SK-N-SH treated with all-trans-retinoic acid at 6 μM for 48 hours (cell line): ENCODE measurements around the gene GGA1.

Experiments
- BACH2 ChIP-seq: fragments of 250-450 bp; sonication (Bioruptor Pico); IDR thresholded peaks from 2 replicates; pipeline ENCODE4 v1.9.0; 2021; ENCODE audit warnings: mild to moderate bottlenecking, borderline replicate concordance
- ISL1 ChIP-seq: fragments of 250-450 bp; sonication (Bioruptor Pico); IDR thresholded peaks from 2 replicates; pipeline ENCODE4 v2.1.2; 2022; ENCODE audit warnings: mild to moderate bottlenecking, moderate library complexity
- TF ChIP-seq, protein P1 (sequence below): fragments of 250-450 bp; sonication (Bioruptor Pico); IDR thresholded peaks from 2 replicates; pipeline ENCODE4 v1.8.0; 2021; ENCODE audit warnings: low read depth, mild to moderate bottlenecking, moderate library complexity, borderline replicate concordance

DNA sequence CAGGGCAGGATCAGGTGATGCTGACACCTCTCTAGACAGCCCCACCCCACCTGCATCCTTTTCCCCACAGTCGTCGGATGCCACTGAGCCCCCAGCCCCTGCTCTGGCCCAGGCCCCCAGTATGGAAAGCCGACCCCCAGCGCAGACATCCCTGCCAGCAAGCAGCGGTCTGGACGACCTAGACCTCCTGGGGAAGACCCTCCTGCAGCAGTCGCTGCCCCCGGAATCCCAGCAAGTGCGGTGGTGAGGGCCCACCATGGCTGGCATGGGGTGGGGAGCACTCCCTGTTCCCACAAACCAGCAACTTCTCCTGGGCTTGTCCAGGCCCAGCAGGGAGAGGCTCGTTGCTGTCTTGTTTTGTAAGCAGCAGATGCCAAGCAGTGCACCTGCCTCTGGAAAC, 21.3 kb downstream of the GGA1 start:
- no peak for TF ChIP-seq ISL1 (CRISPR knock-in tag)
- TF ChIP-seq, protein P1, sequence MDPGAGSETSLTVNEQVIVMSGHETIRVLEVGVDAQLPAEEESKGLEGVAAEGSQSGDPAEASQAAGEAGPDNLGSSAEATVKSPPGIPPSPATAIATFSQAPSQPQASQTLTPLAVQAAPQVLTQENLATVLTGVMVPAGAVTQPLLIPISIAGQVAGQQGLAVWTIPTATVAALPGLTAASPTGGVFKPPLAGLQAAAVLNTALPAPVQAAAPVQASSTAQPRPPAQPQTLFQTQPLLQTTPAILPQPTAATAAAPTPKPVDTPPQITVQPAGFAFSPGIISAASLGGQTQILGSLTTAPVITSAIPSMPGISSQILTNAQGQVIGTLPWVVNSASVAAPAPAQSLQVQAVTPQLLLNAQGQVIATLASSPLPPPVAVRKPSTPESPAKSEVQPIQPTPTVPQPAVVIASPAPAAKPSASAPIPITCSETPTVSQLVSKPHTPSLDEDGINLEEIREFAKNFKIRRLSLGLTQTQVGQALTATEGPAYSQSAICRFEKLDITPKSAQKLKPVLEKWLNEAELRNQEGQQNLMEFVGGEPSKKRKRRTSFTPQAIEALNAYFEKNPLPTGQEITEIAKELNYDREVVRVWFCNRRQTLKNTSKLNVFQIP (CRISPR knock-in tag), result no peak
- no peak for TF ChIP-seq BACH2 (CRISPR knock-in tag)
